Breast epithelium (tissue), 4 donors: ENCODE measurements around the gene SLIRP. TPM values are rescaled to one million over a fixed set of nuclear protein-coding genes. Genes with fewer than 3 reads are reported as not detected.

Experiments used
- DNase-seq, 2 donors: peaks; one replicate each; pipeline ENCODE4 v3.0.0-alpha.2; 2019; ENCODE audit warnings: low spot score in 2 of 2
- H3K27ac ChIP-seq, 2 donors: fragments of 200-600 bp; sonication (generic) in 1 of 2; one replicate each; pipeline ENCODE4 v1.5.1; 2016 to 2019; ENCODE audit warnings: mild to moderate bottlenecking in 1 of 2
- H3K27me3 ChIP-seq, 2 donors: fragments of 200-600 bp; sonication (generic) in 1 of 2; one replicate each; pipeline versions ENCODE4 v1.5.1 to v1.6.0; 2017 to 2019; ENCODE audit warnings: control low read depth in 1 of 2, mild to moderate bottlenecking in 1 of 2
- H3K36me3 ChIP-seq: fragments of 200-600 bp; one replicate; pipeline ENCODE4 v1.5.1; 2019
- H3K4me1 ChIP-seq, 2 donors: fragments of 200-600 bp; sonication (generic); one replicate each; pipeline ENCODE4 v1.5.1; 2016 to 2019; ENCODE audit warnings: control low read depth in 1 of 2
- H3K4me3 ChIP-seq, 3 donors: fragments of 200-600 bp; sonication (generic); 1 replicate in 2 of 3; 2 replicates in 1 of 3; pipeline ENCODE4 v1.5.1; 2016 to 2019; ENCODE audit warnings: mild to moderate bottlenecking in 3 of 3, moderate library complexity in 2 of 3
- H3K9me3 ChIP-seq, 2 donors: fragments of 200-600 bp; sonication (generic) in 1 of 2; one replicate each; pipeline ENCODE4 v1.5.1; 2016 to 2019; ENCODE audit warnings: control low read depth in 1 of 2
- CTCF ChIP-seq, 3 donors: fragments of 450-650 bp; IDR thresholded peaks; one replicate each; pipeline ENCODE4 v1.5.1; 2016 to 2017; ENCODE audit warnings: antibody characterized with exemption in 3 of 3, mild to moderate bottlenecking in 3 of 3, moderate library complexity in 3 of 3
- POLR2A ChIP-seq: fragments of 450-650 bp; IDR thresholded peaks from one replicate; pipeline ENCODE4 v1.6.1; 2016; ENCODE audit warnings: antibody characterized with exemption, mild to moderate bottlenecking, moderate library complexity
- POLR2AphosphoS5 ChIP-seq, 3 donors: sonication (generic); formaldehyde crosslinking; IDR thresholded peaks; one replicate each; pipeline ENCODE4 v1.6.1; 2017; ENCODE audit warnings: antibody characterized with exemption in 3 of 3
- intact Hi-C: fragments of 100-400 bp; cut with DNase I; formaldehyde crosslinking; loops from one replicate; pipeline ENCODE4 v1.15.1; 2023; ENCODE audit warnings: low total_unique reads
- total RNA-seq, 3 donors: library from RNA; depleted of rRNA; stranded (reverse); fragments of >200 nt; gene quantifications; one replicate each; pipeline ENCODE4 v1.1.0, GENCODE V29; 2016

Gene SLIRP
- total RNA-seq, 3 donors from 2014 or later, result 101 to 156 (median 153) TPM

GRCh38 chr14:77691259-77691658, 16.6 kb upstream of the SLIRP start:
- Histone ChIP-seq H3K27ac (no peak overlapping the region), H3K4me1 (no peaks in the 10 kb centered on the region), H3K4me3 (no peak overlapping the region), H3K9me3 (no peaks in the 10 kb centered on the region), H3K36me3 (no peaks in the 10 kb centered on the region), H3K27me3 (no peaks in the 10 kb centered on the region)
- no peak for DNase-seq
- intact Hi-C loops, result no loop called here
- TF ChIP-seq CTCF (IDR thresholded peaks at IDR 0.05), result no peak
- no peak for TF ChIP-seq POLR2A
- TF ChIP-seq POLR2AphosphoS5 (IDR thresholded peaks at IDR 0.05), result no peak

GRCh38 chr14:77707355-77707723, 564 bp upstream of the SLIRP start:
- H3K27ac ChIP-seq, result peak overlapping the region in 1 of 2 donors; percentile 62
- H3K9me3 ChIP-seq, result no peaks in the 10 kb centered on the region
- H3K4me3 ChIP-seq, result peak overlapping the region; percentile 69 to 76 (median 76)
- H3K27me3 ChIP-seq, result no peaks in the 10 kb centered on the region
- H3K4me1 ChIP-seq, result peaks cover 4 to 14% of the 10 kb centered on the region in 2 donors
- H3K36me3 ChIP-seq, result no peaks in the 10 kb centered on the region
- intact Hi-C loops, result no loop called here
- DNase-seq, result no peak
- TF ChIP-seq POLR2AphosphoS5 (IDR thresholded peaks at IDR 0.05) (no peak), POLR2A (no peak), CTCF (IDR thresholded peaks at IDR 0.05) (no peak)

GRCh38 chr14:77708749-77709148, 846 bp downstream of the SLIRP start:
- Histone ChIP-seq H3K9me3 (no peaks in the 10 kb centered on the region), H3K36me3 (no peaks in the 10 kb centered on the region), H3K27me3 (no peaks in the 10 kb centered on the region), H3K4me3 (peak overlapping the region; percentile 69 to 76 (median 76)), H3K27ac (no peak overlapping the region), H3K4me1 (peaks cover 4 to 14% of the 10 kb centered on the region in 2 donors)
- no peak for DNase-seq
- no peak for TF ChIP-seq POLR2A
- no peak for TF ChIP-seq CTCF (IDR thresholded peaks at IDR 0.05)
- no peak for TF ChIP-seq POLR2AphosphoS5 (IDR thresholded peaks at IDR 0.05)
- intact Hi-C loops, result no loop called here

- intact Hi-C loops, result no loop called here
- peak overlapping the region in 1 of 3 donors; percentile 69 for H3K4me3 ChIP-seq
- H3K4me1 ChIP-seq, result peaks cover 4 to 14% of the 10 kb centered on the region in 2 donors
Observed at GRCh38 chr14:77709412-77709811, 1.5 kb downstream of the SLIRP start.

GRCh38 chr14:77710364-77710763, 2.5 kb downstream of the SLIRP start:
- no peak for TF ChIP-seq POLR2AphosphoS5 (IDR thresholded peaks at IDR 0.05)
- TF ChIP-seq POLR2A, result no peak
- no peak for TF ChIP-seq CTCF (IDR thresholded peaks at IDR 0.05)

More at GRCh38 chr14:77709412-77709811, 1.5 kb downstream of the SLIRP start:
- H3K27ac ChIP-seq, result no peak overlapping the region
- no peaks in the 10 kb centered on the region for H3K27me3 ChIP-seq
- no peaks in the 10 kb centered on the region for H3K36me3 ChIP-seq
- TF ChIP-seq POLR2A (no peak), POLR2AphosphoS5 (IDR thresholded peaks at IDR 0.05) (no peak), CTCF (IDR thresholded peaks at IDR 0.05) (no peak)
- no peak for DNase-seq
- no peaks in the 10 kb centered on the region for H3K9me3 ChIP-seq

More at GRCh38 chr14:77710364-77710763, 2.5 kb downstream of the SLIRP start:
- DNase-seq, result no peak
- Histone ChIP-seq H3K4me3 (no peak overlapping the region), H3K4me1 (peaks cover 4 to 14% of the 10 kb centered on the region in 2 donors), H3K9me3 (no peaks in the 10 kb centered on the region), H3K27me3 (no peaks in the 10 kb centered on the region), H3K36me3 (no peaks in the 10 kb centered on the region), H3K27ac (no peak overlapping the region)
- intact Hi-C loops, result no loop called here
